ENCODE measurements around the gene TRMT10C. TPM values are rescaled to one million over a fixed set of nuclear protein-coding genes. Genes with fewer than 3 reads are reported as not detected.
A peak's percentile ranks its signal among the peaks of the same experiment; 100 is the strongest.

Gene TRMT10C
- total and polyA plus RNA-seq, 9 of the 15 experiments (the other 6 are each of a cell fraction or from before 2014, with no cell fraction given), result 48.6 to 106 (median 63.9) TPM

DNA sequence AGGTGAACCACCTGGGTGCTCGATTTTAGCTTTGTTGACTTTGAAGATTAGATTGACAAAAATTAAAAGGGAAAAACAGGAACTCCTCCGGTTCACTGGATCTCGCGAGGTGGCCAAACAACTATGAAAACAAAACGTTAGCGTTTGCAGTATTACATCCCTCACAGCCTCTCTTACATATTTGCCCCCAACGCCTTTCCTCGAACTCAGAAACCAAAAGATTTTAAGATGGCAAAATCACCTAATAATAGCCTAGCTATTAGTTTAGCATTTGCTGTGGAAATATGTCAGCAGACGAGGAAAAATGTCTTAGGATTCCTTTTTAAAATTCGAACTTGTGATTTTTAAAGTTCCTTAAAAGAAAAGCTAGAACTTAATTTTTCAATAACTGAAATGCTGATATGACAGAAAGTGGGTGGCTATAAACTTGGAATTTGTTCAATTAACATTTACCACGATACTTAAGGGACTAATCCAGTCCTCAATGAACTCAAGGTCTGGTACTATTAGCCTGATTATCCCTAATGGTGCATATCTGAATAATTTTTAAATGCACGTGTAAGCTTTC is 48.2 kb upstream of the TRMT10C start (continued):
- TF ChIP-seq, protein P1, sequence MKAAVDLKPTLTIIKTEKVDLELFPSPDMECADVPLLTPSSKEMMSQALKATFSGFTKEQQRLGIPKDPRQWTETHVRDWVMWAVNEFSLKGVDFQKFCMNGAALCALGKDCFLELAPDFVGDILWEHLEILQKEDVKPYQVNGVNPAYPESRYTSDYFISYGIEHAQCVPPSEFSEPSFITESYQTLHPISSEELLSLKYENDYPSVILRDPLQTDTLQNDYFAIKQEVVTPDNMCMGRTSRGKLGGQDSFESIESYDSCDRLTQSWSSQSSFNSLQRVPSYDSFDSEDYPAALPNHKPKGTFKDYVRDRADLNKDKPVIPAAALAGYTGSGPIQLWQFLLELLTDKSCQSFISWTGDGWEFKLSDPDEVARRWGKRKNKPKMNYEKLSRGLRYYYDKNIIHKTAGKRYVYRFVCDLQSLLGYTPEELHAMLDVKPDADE (conservative IDR thresholded peaks at IDR 0.05; ENCODE audit: control insufficient read depth, low read depth, low read length), result no peak
- TF ChIP-seq, protein P2, sequence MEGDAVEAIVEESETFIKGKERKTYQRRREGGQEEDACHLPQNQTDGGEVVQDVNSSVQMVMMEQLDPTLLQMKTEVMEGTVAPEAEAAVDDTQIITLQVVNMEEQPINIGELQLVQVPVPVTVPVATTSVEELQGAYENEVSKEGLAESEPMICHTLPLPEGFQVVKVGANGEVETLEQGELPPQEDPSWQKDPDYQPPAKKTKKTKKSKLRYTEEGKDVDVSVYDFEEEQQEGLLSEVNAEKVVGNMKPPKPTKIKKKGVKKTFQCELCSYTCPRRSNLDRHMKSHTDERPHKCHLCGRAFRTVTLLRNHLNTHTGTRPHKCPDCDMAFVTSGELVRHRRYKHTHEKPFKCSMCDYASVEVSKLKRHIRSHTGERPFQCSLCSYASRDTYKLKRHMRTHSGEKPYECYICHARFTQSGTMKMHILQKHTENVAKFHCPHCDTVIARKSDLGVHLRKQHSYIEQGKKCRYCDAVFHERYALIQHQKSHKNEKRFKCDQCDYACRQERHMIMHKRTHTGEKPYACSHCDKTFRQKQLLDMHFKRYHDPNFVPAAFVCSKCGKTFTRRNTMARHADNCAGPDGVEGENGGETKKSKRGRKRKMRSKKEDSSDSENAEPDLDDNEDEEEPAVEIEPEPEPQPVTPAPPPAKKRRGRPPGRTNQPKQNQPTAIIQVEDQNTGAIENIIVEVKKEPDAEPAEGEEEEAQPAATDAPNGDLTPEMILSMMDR (IDR thresholded peaks at IDR 0.05 in 2 of 3, conservative IDR thresholded peaks at IDR 0.05 in 1 of 3; ENCODE audit: insufficient read depth in 2 of 3, low read depth in 1 of 3, low read length in 3 of 3), result no peak
- TF ChIP-seq ZNF586 (CRISPR knock-in tag; conservative IDR thresholded peaks at IDR 0.05) (no peak), JUN (IDR thresholded peaks at IDR 0.05; ENCODE audit: borderline replicate concordance, low read depth, low read length) (no peak), JUN (CRISPR knock-in tag; IDR thresholded peaks at IDR 0.05; ENCODE audit: borderline replicate concordance) (no peak), PYGO2 (tag; IDR thresholded peaks at IDR 0.05) (no peak), FOXM1 (IDR thresholded peaks at IDR 0.05; ENCODE audit: low read depth) (peak; percentile 35; the same call in 1 of the 2 replicates), FOXM1 (CRISPR knock-in tag; IDR thresholded peaks at IDR 0.05; ENCODE audit: low read depth) (no peak), KAT8 (IDR thresholded peaks at IDR 0.05; ENCODE audit: low read depth) (no peak), NONO (IDR thresholded peaks at IDR 0.05; ENCODE audit: low read depth in 2 of 2, low read length in 1 of 2) (no peak), ATF1 (CRISPR knock-in tag; IDR thresholded peaks at IDR 0.05) (no peak), ATF1 (tag; IDR thresholded peaks at IDR 0.05) (no peak), HSF4 (CRISPR knock-in tag; IDR thresholded peaks at IDR 0.05; ENCODE audit: borderline replicate concordance) (no peak), CHCHD3 (CRISPR knock-in tag; IDR thresholded peaks at IDR 0.05) (no peak), ZNF316 (IDR thresholded peaks at IDR 0.05) (peak; percentile 98)
- TF ChIP-seq, protein P3, sequence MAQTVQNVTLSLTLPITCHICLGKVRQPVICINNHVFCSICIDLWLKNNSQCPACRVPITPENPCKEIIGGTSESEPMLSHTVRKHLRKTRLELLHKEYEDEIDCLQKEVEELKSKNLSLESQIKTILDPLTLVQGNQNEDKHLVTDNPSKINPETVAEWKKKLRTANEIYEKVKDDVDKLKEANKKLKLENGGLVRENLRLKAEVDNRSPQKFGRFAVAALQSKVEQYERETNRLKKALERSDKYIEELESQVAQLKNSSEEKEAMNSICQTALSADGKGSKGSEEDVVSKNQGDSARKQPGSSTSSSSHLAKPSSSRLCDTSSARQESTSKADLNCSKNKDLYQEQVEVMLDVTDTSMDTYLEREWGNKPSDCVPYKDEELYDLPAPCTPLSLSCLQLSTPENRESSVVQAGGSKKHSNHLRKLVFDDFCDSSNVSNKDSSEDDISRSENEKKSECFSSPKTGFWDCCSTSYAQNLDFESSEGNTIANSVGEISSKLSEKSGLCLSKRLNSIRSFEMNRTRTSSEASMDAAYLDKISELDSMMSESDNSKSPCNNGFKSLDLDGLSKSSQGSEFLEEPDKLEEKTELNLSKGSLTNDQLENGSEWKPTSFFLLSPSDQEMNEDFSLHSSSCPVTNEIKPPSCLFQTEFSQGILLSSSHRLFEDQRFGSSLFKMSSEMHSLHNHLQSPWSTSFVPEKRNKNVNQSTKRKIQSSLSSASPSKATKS (CRISPR knock-in tag; IDR thresholded peaks at IDR 0.05), result no peak
- TF ChIP-seq, protein P4, sequence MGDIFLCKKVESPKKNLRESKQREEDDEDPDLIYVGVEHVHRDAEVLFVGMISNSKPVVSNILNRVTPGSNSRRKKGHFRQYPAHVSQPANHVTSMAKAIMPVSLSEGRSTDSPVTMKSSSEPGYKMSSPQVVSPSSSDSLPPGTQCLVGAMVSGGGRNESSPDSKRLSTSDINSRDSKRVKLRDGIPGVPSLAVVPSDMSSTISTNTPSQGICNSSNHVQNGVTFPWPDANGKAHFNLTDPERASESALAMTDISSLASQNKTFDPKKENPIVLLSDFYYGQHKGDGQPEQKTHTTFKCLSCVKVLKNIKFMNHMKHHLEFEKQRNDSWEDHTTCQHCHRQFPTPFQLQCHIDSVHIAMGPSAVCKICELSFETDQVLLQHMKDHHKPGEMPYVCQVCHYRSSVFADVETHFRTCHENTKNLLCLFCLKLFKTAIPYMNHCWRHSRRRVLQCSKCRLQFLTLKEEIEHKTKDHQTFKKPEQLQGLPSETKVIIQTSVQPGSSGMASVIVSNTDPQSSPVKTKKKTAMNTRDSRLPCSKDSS (IDR thresholded peaks at IDR 0.05; ENCODE audit: low read depth, partially characterized antibody), result no peak
- TF ChIP-seq, protein P5, sequence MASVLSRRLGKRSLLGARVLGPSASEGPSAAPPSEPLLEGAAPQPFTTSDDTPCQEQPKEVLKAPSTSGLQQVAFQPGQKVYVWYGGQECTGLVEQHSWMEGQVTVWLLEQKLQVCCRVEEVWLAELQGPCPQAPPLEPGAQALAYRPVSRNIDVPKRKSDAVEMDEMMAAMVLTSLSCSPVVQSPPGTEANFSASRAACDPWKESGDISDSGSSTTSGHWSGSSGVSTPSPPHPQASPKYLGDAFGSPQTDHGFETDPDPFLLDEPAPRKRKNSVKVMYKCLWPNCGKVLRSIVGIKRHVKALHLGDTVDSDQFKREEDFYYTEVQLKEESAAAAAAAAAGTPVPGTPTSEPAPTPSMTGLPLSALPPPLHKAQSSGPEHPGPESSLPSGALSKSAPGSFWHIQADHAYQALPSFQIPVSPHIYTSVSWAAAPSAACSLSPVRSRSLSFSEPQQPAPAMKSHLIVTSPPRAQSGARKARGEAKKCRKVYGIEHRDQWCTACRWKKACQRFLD (CRISPR knock-in tag; IDR thresholded peaks at IDR 0.05), result no peak
- TF ChIP-seq, protein P6, sequence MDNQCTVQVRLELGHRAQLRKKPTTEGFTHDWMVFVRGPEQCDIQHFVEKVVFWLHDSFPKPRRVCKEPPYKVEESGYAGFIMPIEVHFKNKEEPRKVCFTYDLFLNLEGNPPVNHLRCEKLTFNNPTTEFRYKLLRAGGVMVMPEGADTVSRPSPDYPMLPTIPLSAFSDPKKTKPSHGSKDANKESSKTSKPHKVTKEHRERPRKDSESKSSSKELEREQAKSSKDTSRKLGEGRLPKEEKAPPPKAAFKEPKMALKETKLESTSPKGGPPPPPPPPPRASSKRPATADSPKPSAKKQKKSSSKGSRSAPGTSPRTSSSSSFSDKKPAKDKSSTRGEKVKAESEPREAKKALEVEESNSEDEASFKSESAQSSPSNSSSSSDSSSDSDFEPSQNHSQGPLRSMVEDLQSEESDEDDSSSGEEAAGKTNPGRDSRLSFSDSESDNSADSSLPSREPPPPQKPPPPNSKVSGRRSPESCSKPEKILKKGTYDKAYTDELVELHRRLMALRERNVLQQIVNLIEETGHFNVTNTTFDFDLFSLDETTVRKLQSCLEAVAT (IDR thresholded peaks at IDR 0.05), result no peak
